A549 (cell line): ENCODE data around the gene JAZF1.

Source experiments
- CTCF ChIP-seq: fragments of >200 bp; sonication (Bioruptor Twin); formaldehyde crosslinking; IDR thresholded peaks from 3 replicates; pipeline ENCODE4 v1.5.1; 2016
- EHMT2 ChIP-seq: fragments of 200-600 bp; sonication (generic); IDR thresholded peaks from 2 replicates; pipeline ENCODE4 v1.6.1; 2016; ENCODE audit warnings: antibody characterized with exemption, low read depth, mild to moderate bottlenecking, moderate library complexity
- RAD21 ChIP-seq, 2 experiments: fragments of >200 bp in 1 of 2; sonication (Bioruptor Twin) in 1 of 2; formaldehyde crosslinking in 1 of 2; IDR thresholded peaks in 1 of 2; conservative IDR thresholded peaks in 1 of 2; 2 replicates in 1 of 2; 3 replicates in 1 of 2; pipeline ENCODE4 v1.6.1; 2012 to 2018; ENCODE audit warnings: inconsistent platforms in 1 of 2
- RNF2 ChIP-seq: fragments of 200-600 bp; sonication (generic); IDR thresholded peaks from 2 replicates; pipeline ENCODE4 v1.6.1; 2016; ENCODE audit warnings: low read depth, mild to moderate bottlenecking, antibody characterized with exemption, moderate library complexity, borderline replicate concordance
- TF ChIP-seq, protein P1 (sequence below): IDR thresholded peaks from 2 replicates; pipeline ENCODE4 v1.6.1; 2012

GRCh38 chr7:27992097-27992496 lies 188.5 kb downstream of the JAZF1 start:
- TF ChIP-seq, protein P1, sequence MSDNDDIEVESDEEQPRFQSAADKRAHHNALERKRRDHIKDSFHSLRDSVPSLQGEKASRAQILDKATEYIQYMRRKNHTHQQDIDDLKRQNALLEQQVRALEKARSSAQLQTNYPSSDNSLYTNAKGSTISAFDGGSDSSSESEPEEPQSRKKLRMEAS = no peak
- no peak for TF ChIP-seq RAD21 (conservative IDR thresholded peaks at IDR 0.05 in 1 of 2, IDR thresholded peaks at IDR 0.05 in 1 of 2)
- TF ChIP-seq EHMT2 = no peak
- TF ChIP-seq CTCF = no peak
- no peak for TF ChIP-seq RNF2
